CD4-positive, alpha-beta T cell (primary cell): Measurements from ENCODE around the gene MYO1D. TPM values are rescaled to one million over a fixed set of nuclear protein-coding genes. Genes with fewer than 3 reads are reported as not detected.

ENCODE experiments used
- ATAC-seq: fragments of 200-7000 bp; cut with Tn5 transposase; one replicate; pipeline ENCODE4 v1.10.0; 2022; ENCODE audit warnings: mild to moderate bottlenecking; ENCODE audit not compliant: poor library complexity
- CTCF ChIA-PET: fragments of 350-600 bp; sonication (Branson Sonifier 250); formaldehyde crosslinking; loops from one replicate; lab custom pipeline; 2021; ENCODE audit warnings: antibody characterized with exemption, inconsistent platforms; lab: Charles Lee
- POLR2A ChIA-PET: fragments of 350-600 bp; sonication (Branson Sonifier 250); formaldehyde crosslinking; loops from one replicate; lab custom pipeline; 2021; ENCODE audit warnings: antibody characterized with exemption, inconsistent platforms; lab: Charles Lee
- DNase-seq, 14 experiments: peaks; one replicate each; pipeline ENCODE4 v3.0.0-alpha.2; 2013 to 2020; ENCODE audit warnings: mixed read lengths in 2 of 14
- H3K27ac ChIP-seq, 2 donors: one replicate each; pipeline versions ENCODE4 v1.5.1 to v1.7.0; 2013; ENCODE audit warnings: low read length in 2 of 2, low read depth in 1 of 2, mild to moderate bottlenecking in 1 of 2
- H3K27me3 ChIP-seq, 2 experiments: 1 replicate in 1 of 2; 2 replicates in 1 of 2; pipeline versions ENCODE4 v1.6.1 to v1.7.0; 2013; ENCODE audit warnings: low read length in 2 of 2, control low read depth in 1 of 2, mild to moderate bottlenecking in 1 of 2, moderate library complexity in 1 of 2; ENCODE audit not compliant: insufficient read depth in 2 of 2, control insufficient read depth in 1 of 2
- H3K36me3 ChIP-seq: one replicate; pipeline ENCODE4 v1.6.1; 2013; ENCODE audit warnings: low read length, control low read depth; ENCODE audit not compliant: insufficient read depth
- H3K4me1 ChIP-seq: one replicate; pipeline ENCODE4 v1.6.1; 2013; ENCODE audit warnings: low read length, control low read depth; ENCODE audit not compliant: insufficient read depth
- H3K4me3 ChIP-seq: one replicate; pipeline ENCODE4 v1.5.1; 2013; ENCODE audit warnings: mild to moderate bottlenecking, low read length, moderate library complexity
- H3K9me3 ChIP-seq, 2 experiments: 1 replicate in 1 of 2; 2 replicates in 1 of 2; pipeline versions ENCODE4 v1.6.1 to v1.7.0; 2013; ENCODE audit warnings: low read length in 2 of 2, mild to moderate bottlenecking in 2 of 2, control low read depth in 1 of 2, moderate library complexity in 1 of 2; ENCODE audit not compliant: control insufficient read depth in 1 of 2, insufficient read depth in 1 of 2
- H3K27ac Mint-ChIP-seq: one replicate; pipeline ENCODE4 v1.8.0; 2020; ENCODE audit warnings: mixed read lengths
- H3K27me3 Mint-ChIP-seq: one replicate; pipeline ENCODE4 v1.8.0; 2021; ENCODE audit warnings: mixed read lengths
- H3K36me3 Mint-ChIP-seq: one replicate; pipeline ENCODE4 v1.8.0; 2021; ENCODE audit warnings: low read depth, mixed read lengths
- H3K4me1 Mint-ChIP-seq: one replicate; pipeline ENCODE4 v1.8.0; 2021; ENCODE audit warnings: low read depth, mixed read lengths
- H3K4me3 Mint-ChIP-seq: one replicate; pipeline ENCODE4 v1.8.0; 2020; ENCODE audit warnings: mild to moderate bottlenecking, mixed read lengths
- H3K9me3 Mint-ChIP-seq: one replicate; pipeline ENCODE4 v1.8.0; 2020; ENCODE audit warnings: mixed read lengths
- intact Hi-C, 2 experiments: fragments of 100-400 bp; cut with DNase I in 1 of 2; cut with micrococcal nuclease in 1 of 2; formaldehyde crosslinking; loops; one replicate each; pipeline versions ENCODE4 v1.15.1 to v1.9.0; 2023 to 2025; cut with DNase I, micrococcal nuclease
- total RNA-seq, 174 experiments: library from RNA in 2 of 174; stranded (reverse) in 2 of 174; gene quantifications; one replicate each; pipeline ENCODE4 v1.2.3 and lab custom pipeline; 2021 to 2026
- TF ChIP-seq, protein P1 (sequence below): fragments of 200-600 bp; IDR thresholded peaks from one replicate; pipeline ENCODE4 v1.8.0; 2022; ENCODE audit warnings: antibody characterized with exemption, mild to moderate bottlenecking

MYO1D gene
- total RNA-seq, 2 experiments from 2014 or later = 5.8 to 6.4 TPM

DNA sequence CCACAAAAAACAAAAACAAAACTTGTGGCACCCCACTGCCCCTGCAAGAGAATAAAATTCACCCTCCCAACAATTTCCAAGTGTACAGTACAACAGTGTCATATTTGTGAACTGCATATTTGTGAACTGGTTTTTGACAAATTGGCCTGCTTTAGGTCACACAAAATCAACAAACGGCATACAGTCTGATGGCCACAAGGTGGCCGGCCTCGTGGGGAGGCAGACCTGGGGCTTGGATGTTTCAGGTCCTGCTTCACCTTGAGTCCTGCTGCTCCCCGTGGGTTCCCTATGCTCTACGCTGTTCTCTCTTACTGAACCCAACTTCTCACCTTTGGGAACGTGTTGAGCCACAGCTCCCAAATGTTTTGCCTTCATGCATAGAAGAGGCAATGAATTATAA is 287.9 kb downstream of the MYO1D start:
- H3K27me3 ChIP-seq = no peaks in the 10 kb centered on the region
- Mint-ChIP-seq H3K36me3 (no peaks in the 10 kb centered on the region), H3K4me1 (no peaks in the 10 kb centered on the region), H3K27ac (no peak overlapping the region), H3K9me3 (no peaks in the 10 kb centered on the region), H3K27me3 (no peaks in the 10 kb centered on the region), H3K4me3 (no peak overlapping the region)
- DNase-seq (no peak), ATAC-seq (no peak)
- ChIA-PET CTCF (no interaction called here), POLR2A (no interaction called here)
- H3K36me3 ChIP-seq = no peaks in the 10 kb centered on the region
- H3K4me1 ChIP-seq = no peaks in the 10 kb centered on the region
- peaks cover 0 to under 1% of the 10 kb centered on the region in 2 experiments for H3K9me3 ChIP-seq
- TF ChIP-seq, protein P1, sequence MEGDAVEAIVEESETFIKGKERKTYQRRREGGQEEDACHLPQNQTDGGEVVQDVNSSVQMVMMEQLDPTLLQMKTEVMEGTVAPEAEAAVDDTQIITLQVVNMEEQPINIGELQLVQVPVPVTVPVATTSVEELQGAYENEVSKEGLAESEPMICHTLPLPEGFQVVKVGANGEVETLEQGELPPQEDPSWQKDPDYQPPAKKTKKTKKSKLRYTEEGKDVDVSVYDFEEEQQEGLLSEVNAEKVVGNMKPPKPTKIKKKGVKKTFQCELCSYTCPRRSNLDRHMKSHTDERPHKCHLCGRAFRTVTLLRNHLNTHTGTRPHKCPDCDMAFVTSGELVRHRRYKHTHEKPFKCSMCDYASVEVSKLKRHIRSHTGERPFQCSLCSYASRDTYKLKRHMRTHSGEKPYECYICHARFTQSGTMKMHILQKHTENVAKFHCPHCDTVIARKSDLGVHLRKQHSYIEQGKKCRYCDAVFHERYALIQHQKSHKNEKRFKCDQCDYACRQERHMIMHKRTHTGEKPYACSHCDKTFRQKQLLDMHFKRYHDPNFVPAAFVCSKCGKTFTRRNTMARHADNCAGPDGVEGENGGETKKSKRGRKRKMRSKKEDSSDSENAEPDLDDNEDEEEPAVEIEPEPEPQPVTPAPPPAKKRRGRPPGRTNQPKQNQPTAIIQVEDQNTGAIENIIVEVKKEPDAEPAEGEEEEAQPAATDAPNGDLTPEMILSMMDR = no peak
- intact Hi-C loops = no loop called here
- no peak overlapping the region for H3K27ac ChIP-seq
- no peak overlapping the region for H3K4me3 ChIP-seq

DNA sequence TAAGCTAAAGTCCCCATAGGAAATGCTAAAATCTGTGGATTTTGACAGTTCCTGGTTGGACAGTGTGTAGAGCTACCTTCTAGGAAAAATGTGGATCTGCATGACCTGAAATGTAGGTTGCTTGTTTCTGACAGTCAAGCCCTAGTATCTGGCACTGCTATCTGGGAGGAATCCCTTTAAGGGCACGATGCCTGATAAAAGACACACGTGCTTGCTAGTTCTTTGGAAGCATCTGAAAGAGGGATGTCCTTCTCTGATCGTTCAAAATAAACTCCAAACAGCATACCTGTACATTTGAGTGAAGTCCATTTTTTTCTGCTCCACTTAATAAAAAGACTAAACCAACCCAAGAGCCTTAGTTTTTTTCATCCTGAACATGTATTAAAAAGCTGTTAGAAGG is 288.8 kb downstream of the MYO1D start:
- H3K27me3 ChIP-seq = no peaks in the 10 kb centered on the region
- Mint-ChIP-seq H3K4me3 (no peak overlapping the region), H3K27ac (no peak overlapping the region), H3K27me3 (no peaks in the 10 kb centered on the region), H3K9me3 (no peaks in the 10 kb centered on the region), H3K36me3 (no peaks in the 10 kb centered on the region), H3K4me1 (no peaks in the 10 kb centered on the region)
- TF ChIP-seq, protein P1 = no peak
- DNase-seq = no peak
- intact Hi-C loops = no loop called here
- no peak overlapping the region for H3K27ac ChIP-seq
- H3K4me3 ChIP-seq = no peak overlapping the region
- ATAC-seq = no peak
- CTCF ChIA-PET = no interaction called here
- peaks cover 2 to 7% of the 10 kb centered on the region in 2 experiments for H3K9me3 ChIP-seq
- POLR2A ChIA-PET = no interaction called here
- no peaks in the 10 kb centered on the region for H3K4me1 ChIP-seq
- no peaks in the 10 kb centered on the region for H3K36me3 ChIP-seq

DNA sequence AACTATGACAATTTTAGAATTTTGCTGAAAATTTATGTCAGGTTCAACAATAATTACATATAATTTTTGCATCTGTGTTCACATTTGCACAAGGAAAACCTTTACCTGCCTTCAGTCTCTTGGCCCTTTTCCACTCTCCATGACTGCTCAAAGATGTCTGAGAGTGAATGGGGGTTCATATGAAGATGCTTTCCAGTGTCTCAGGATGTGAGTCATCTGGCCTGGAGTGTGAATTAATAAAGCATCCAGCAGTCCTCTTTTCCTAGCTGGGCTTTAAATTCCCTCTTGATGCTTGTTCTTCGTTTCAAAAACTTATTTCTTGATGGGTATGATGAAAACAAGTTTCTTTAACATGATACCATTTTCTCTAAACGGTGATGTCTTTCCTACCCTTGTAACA is 290.3 kb downstream of the MYO1D start:
- TF ChIP-seq, protein P1 = no peak
- ATAC-seq = no peak
- no peaks in the 10 kb centered on the region for H3K4me1 ChIP-seq
- H3K27ac Mint-ChIP-seq = no peak overlapping the region
- no peak overlapping the region for H3K27ac ChIP-seq
- no peak overlapping the region for H3K4me3 ChIP-seq
- H3K9me3 ChIP-seq = peaks cover 5 to 11% of the 10 kb centered on the region in 2 experiments
- no peak overlapping the region for H3K4me3 Mint-ChIP-seq
- H3K9me3 Mint-ChIP-seq = peaks cover 6% of the 10 kb centered on the region
- no peaks in the 10 kb centered on the region for H3K27me3 ChIP-seq
- ChIA-PET POLR2A (no interaction called here), CTCF (no interaction called here)
- no peaks in the 10 kb centered on the region for H3K27me3 Mint-ChIP-seq
- no peaks in the 10 kb centered on the region for H3K4me1 Mint-ChIP-seq
- H3K36me3 Mint-ChIP-seq = no peaks in the 10 kb centered on the region
- no peaks in the 10 kb centered on the region for H3K36me3 ChIP-seq
- no peak for DNase-seq
- intact Hi-C loops = no loop called here
